ENCODE results near the gene CACNB4. TPM values are rescaled to one million over a fixed set of nuclear protein-coding genes. Genes with fewer than 3 reads are reported as not detected.

CACNB4 gene
- total RNA-seq, 1 experiment from 2014 or later, result 1.7 TPM

GRCh38 chr2:151791545-151791944 is 307.3 kb downstream of the CACNB4 start:
- CTCF ChIA-PET, result no interaction called here
- DNase-seq (ENCODE audit: low read depth, low spot score) (no peak), ATAC-seq (no peak)
- no TSS peak for BruUV-seq (replicated peaks)
- in situ Hi-C loops (cut with HindIII; ENCODE audit: low pct_unique_long_range_greater_than_20kb, low sequenced_read_pairs), result no loop called here
- Histone ChIP-seq H3K27ac (ENCODE audit: low read length) (no peak overlapping the region), H3K36me3 (ENCODE audit: control insufficient read depth, insufficient read depth, low read length) (no peaks in the 10 kb centered on the region), H3K27me3 (ENCODE audit: control insufficient read depth, insufficient read depth, low read length) (no peaks in the 10 kb centered on the region), H3K4me3 (ENCODE audit: low read depth in 2 of 2, low read length in 2 of 2) (no peak overlapping the region), H3K4me1 (ENCODE audit: control insufficient read depth, insufficient read depth, low read length) (no peaks in the 10 kb centered on the region), H3K9me3 (ENCODE audit: control insufficient read depth, insufficient read depth, low read depth, low read length) (no peaks in the 10 kb centered on the region)
- POLR2A ChIA-PET, result no interaction called here
- TF ChIP-seq SIN3A (IDR thresholded peaks at IDR 0.05; ENCODE audit: borderline replicate concordance, insufficient read depth, low read depth, low read length) (no peak), CTCF (IDR thresholded peaks at IDR 0.05) (no peak)
- TF ChIP-seq, protein P1, sequence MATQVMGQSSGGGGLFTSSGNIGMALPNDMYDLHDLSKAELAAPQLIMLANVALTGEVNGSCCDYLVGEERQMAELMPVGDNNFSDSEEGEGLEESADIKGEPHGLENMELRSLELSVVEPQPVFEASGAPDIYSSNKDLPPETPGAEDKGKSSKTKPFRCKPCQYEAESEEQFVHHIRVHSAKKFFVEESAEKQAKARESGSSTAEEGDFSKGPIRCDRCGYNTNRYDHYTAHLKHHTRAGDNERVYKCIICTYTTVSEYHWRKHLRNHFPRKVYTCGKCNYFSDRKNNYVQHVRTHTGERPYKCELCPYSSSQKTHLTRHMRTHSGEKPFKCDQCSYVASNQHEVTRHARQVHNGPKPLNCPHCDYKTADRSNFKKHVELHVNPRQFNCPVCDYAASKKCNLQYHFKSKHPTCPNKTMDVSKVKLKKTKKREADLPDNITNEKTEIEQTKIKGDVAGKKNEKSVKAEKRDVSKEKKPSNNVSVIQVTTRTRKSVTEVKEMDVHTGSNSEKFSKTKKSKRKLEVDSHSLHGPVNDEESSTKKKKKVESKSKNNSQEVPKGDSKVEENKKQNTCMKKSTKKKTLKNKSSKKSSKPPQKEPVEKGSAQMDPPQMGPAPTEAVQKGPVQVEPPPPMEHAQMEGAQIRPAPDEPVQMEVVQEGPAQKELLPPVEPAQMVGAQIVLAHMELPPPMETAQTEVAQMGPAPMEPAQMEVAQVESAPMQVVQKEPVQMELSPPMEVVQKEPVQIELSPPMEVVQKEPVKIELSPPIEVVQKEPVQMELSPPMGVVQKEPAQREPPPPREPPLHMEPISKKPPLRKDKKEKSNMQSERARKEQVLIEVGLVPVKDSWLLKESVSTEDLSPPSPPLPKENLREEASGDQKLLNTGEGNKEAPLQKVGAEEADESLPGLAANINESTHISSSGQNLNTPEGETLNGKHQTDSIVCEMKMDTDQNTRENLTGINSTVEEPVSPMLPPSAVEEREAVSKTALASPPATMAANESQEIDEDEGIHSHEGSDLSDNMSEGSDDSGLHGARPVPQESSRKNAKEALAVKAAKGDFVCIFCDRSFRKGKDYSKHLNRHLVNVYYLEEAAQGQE (IDR thresholded peaks at IDR 0.05; ENCODE audit: insufficient read depth in 1 of 2, low read depth in 2 of 2, low read length in 1 of 2), result no peak
- intact Hi-C loops (cut with micrococcal nuclease; ENCODE audit: unreplicated experiment), result loop anchor here (10.0 kb wide), 1 partner anchor 233 kb away; no protein-coding TSS in a partner anchor

- no peak for ATAC-seq
Observed at GRCh38 chr2:151790689-151791088, 308.2 kb downstream of the CACNB4 start.

More at GRCh38 chr2:151790689-151791088, 308.2 kb downstream of the CACNB4 start:
- intact Hi-C loops (cut with micrococcal nuclease; ENCODE audit: unreplicated experiment), result loop anchor here (10.0 kb wide), 1 partner anchor 234 kb away; no protein-coding TSS in a partner anchor
- Histone ChIP-seq H3K36me3 (ENCODE audit: control insufficient read depth, insufficient read depth, low read length) (no peaks in the 10 kb centered on the region), H3K9me3 (ENCODE audit: control insufficient read depth, insufficient read depth, low read depth, low read length) (no peaks in the 10 kb centered on the region), H3K27ac (ENCODE audit: low read length) (no peak overlapping the region), H3K4me3 (ENCODE audit: low read depth in 2 of 2, low read length in 2 of 2) (no peak overlapping the region), H3K27me3 (ENCODE audit: control insufficient read depth, insufficient read depth, low read length) (no peaks in the 10 kb centered on the region), H3K4me1 (ENCODE audit: control insufficient read depth, insufficient read depth, low read length) (no peaks in the 10 kb centered on the region)
- TF ChIP-seq TCF7L2 (IDR thresholded peaks at IDR 0.05; ENCODE audit: low read depth, low read length), result no peak
- TF ChIP-seq, protein P1 (IDR thresholded peaks at IDR 0.05; ENCODE audit: insufficient read depth in 1 of 2, low read depth in 2 of 2, low read length in 1 of 2), result no peak
- no peak for TF ChIP-seq SIN3A (IDR thresholded peaks at IDR 0.05; ENCODE audit: borderline replicate concordance, insufficient read depth, low read depth, low read length)
- TF ChIP-seq CTCF (IDR thresholded peaks at IDR 0.05), result no peak
- no peak for TF ChIP-seq POLR2AphosphoS5 (IDR thresholded peaks at IDR 0.05; ENCODE audit: low read depth, low read length)
- no peak for DNase-seq (ENCODE audit: low read depth, low spot score)
- in situ Hi-C loops (cut with HindIII; ENCODE audit: low pct_unique_long_range_greater_than_20kb, low sequenced_read_pairs), result no loop called here
- CTCF ChIA-PET, result no interaction called here
- POLR2A ChIA-PET, result no interaction called here
- no TSS peak for BruUV-seq (replicated peaks)

All from Panc1 (cell line).